Breast epithelium (tissue), 4 donors: ENCODE results near the gene SNX14. TPM values are rescaled to one million over a fixed set of nuclear protein-coding genes. Genes with fewer than 3 reads are reported as not detected.
A peak's percentile ranks its signal among the peaks of the same experiment; 100 is the strongest.

Source experiments
- DNase-seq, 2 donors: peaks; one replicate each; pipeline ENCODE4 v3.0.0-alpha.2; 2019; ENCODE audit warnings: low spot score in 2 of 2
- H3K27ac ChIP-seq, 2 donors: fragments of 200-600 bp; sonication (generic) in 1 of 2; one replicate each; pipeline ENCODE4 v1.5.1; 2016 to 2019; ENCODE audit warnings: mild to moderate bottlenecking in 1 of 2
- H3K27me3 ChIP-seq, 2 donors: fragments of 200-600 bp; sonication (generic) in 1 of 2; one replicate each; pipeline versions ENCODE4 v1.5.1 to v1.6.0; 2017 to 2019; ENCODE audit warnings: control low read depth in 1 of 2, mild to moderate bottlenecking in 1 of 2
- H3K36me3 ChIP-seq: fragments of 200-600 bp; one replicate; pipeline ENCODE4 v1.5.1; 2019
- H3K4me1 ChIP-seq, 2 donors: fragments of 200-600 bp; sonication (generic); one replicate each; pipeline ENCODE4 v1.5.1; 2016 to 2019; ENCODE audit warnings: control low read depth in 1 of 2
- H3K4me3 ChIP-seq, 3 donors: fragments of 200-600 bp; sonication (generic); 1 replicate in 2 of 3; 2 replicates in 1 of 3; pipeline ENCODE4 v1.5.1; 2016 to 2019; ENCODE audit warnings: mild to moderate bottlenecking in 3 of 3, moderate library complexity in 2 of 3
- H3K9me3 ChIP-seq, 2 donors: fragments of 200-600 bp; sonication (generic) in 1 of 2; one replicate each; pipeline ENCODE4 v1.5.1; 2016 to 2019; ENCODE audit warnings: control low read depth in 1 of 2
- CTCF ChIP-seq, 3 donors: fragments of 450-650 bp; IDR thresholded peaks; one replicate each; pipeline ENCODE4 v1.5.1; 2016 to 2017; ENCODE audit warnings: antibody characterized with exemption in 3 of 3, mild to moderate bottlenecking in 3 of 3, moderate library complexity in 3 of 3
- POLR2A ChIP-seq: fragments of 450-650 bp; IDR thresholded peaks from one replicate; pipeline ENCODE4 v1.6.1; 2016; ENCODE audit warnings: antibody characterized with exemption, mild to moderate bottlenecking, moderate library complexity
- POLR2AphosphoS5 ChIP-seq, 3 donors: sonication (generic); formaldehyde crosslinking; IDR thresholded peaks; one replicate each; pipeline ENCODE4 v1.6.1; 2017; ENCODE audit warnings: antibody characterized with exemption in 3 of 3
- intact Hi-C: fragments of 100-400 bp; cut with DNase I; formaldehyde crosslinking; loops from one replicate; pipeline ENCODE4 v1.15.1; 2023; ENCODE audit warnings: low total_unique reads
- total RNA-seq, 3 donors: library from RNA; depleted of rRNA; stranded (reverse); fragments of >200 nt; gene quantifications; one replicate each; pipeline ENCODE4 v1.1.0, GENCODE V29; 2016

Gene SNX14
- total RNA-seq, 3 donors from 2014 or later, result 72.2 to 126 (median 103) TPM

GRCh38 chr6:85464260-85464644 lies 129.4 kb downstream of the SNX14 start:
- DNase-seq, result no peak
- Histone ChIP-seq H3K36me3 (no peaks in the 10 kb centered on the region), H3K4me3 (no peak overlapping the region), H3K4me1 (peaks cover 0 to 16% of the 10 kb centered on the region in 2 donors), H3K27me3 (no peaks in the 10 kb centered on the region), H3K27ac (peak overlapping the region; percentile 38 to 51), H3K9me3 (no peaks in the 10 kb centered on the region)
- TF ChIP-seq POLR2AphosphoS5 (IDR thresholded peaks at IDR 0.05) (no peak), CTCF (IDR thresholded peaks at IDR 0.05) (no peak), POLR2A (no peak)
- intact Hi-C loops, result no loop called here

GRCh38 chr6:85463621-85464259 lies 129.9 kb downstream of the SNX14 start:
- H3K4me1 ChIP-seq, result peaks cover 0 to 16% of the 10 kb centered on the region in 2 donors
- intact Hi-C loops, result no loop called here
- no peaks in the 10 kb centered on the region for H3K9me3 ChIP-seq
- H3K4me3 ChIP-seq, result no peak overlapping the region
- no peaks in the 10 kb centered on the region for H3K36me3 ChIP-seq
- no peak overlapping the region for H3K27ac ChIP-seq
- H3K27me3 ChIP-seq, result no peaks in the 10 kb centered on the region
- DNase-seq, result no peak
- TF ChIP-seq POLR2AphosphoS5 (IDR thresholded peaks at IDR 0.05), result no peak
- TF ChIP-seq CTCF (IDR thresholded peaks at IDR 0.05), result no peak
- TF ChIP-seq POLR2A, result no peak

- intact Hi-C loops, result no loop called here
- Histone ChIP-seq H3K9me3 (no peaks in the 10 kb centered on the region), H3K27ac (peak overlapping the region in 1 of 2 donors; percentile 74), H3K27me3 (no peaks in the 10 kb centered on the region), H3K4me3 (no peak overlapping the region), H3K4me1 (peaks cover 0 to 16% of the 10 kb centered on the region in 2 donors), H3K36me3 (no peaks in the 10 kb centered on the region)
- no peak for DNase-seq
- no peak for TF ChIP-seq POLR2A
- TF ChIP-seq POLR2AphosphoS5 (IDR thresholded peaks at IDR 0.05), result no peak
- TF ChIP-seq CTCF (IDR thresholded peaks at IDR 0.05), result no peak
Measured at GRCh38 chr6:85462673-85463072, 131.0 kb downstream of the SNX14 start.

- intact Hi-C loops, result no loop called here
- Histone ChIP-seq H3K4me1 (peaks cover 0 to 16% of the 10 kb centered on the region in 2 donors), H3K27me3 (no peaks in the 10 kb centered on the region), H3K27ac (peak overlapping the region; percentile 46 to 74), H3K9me3 (no peaks in the 10 kb centered on the region), H3K4me3 (no peak overlapping the region), H3K36me3 (no peaks in the 10 kb centered on the region)
- DNase-seq, result no peak
- no peak for TF ChIP-seq CTCF (IDR thresholded peaks at IDR 0.05)
Measured at GRCh38 chr6:85461798-85462170, 131.9 kb downstream of the SNX14 start.

- Histone ChIP-seq H3K4me3 (no peak overlapping the region), H3K36me3 (no peaks in the 10 kb centered on the region), H3K27me3 (no peaks in the 10 kb centered on the region), H3K4me1 (peaks cover 0 to 16% of the 10 kb centered on the region in 2 donors), H3K27ac (peak overlapping the region; percentile 46 to 74), H3K9me3 (no peaks in the 10 kb centered on the region)
- intact Hi-C loops, result no loop called here
- peak in 1 of 2 donors; percentile 49 for DNase-seq
- TF ChIP-seq CTCF (IDR thresholded peaks at IDR 0.05), result no peak
- peak in 2 of 3 donors; percentile 20 to 42 for TF ChIP-seq POLR2AphosphoS5 (IDR thresholded peaks at IDR 0.05)
Measured at GRCh38 chr6:85460921-85461797, 132.5 kb downstream of the SNX14 start.
